Chondrocyte (in vitro differentiated cells): ENCODE data around the gene CNN3. TPM values are rescaled to one million over a fixed set of nuclear protein-coding genes. Genes with fewer than 3 reads are reported as not detected.

Experiments used
- DNase-seq: peaks from one replicate; pipeline ENCODE4 v3.0.0; 2021; ENCODE audit warnings: mixed read lengths, low spot score
- H3K27ac Mint-ChIP-seq: one replicate; pipeline ENCODE4 v1.8.0; 2021; ENCODE audit warnings: mild to moderate bottlenecking, moderate library complexity, mixed read lengths; ENCODE audit not compliant: unreplicated experiment
- H3K27me3 Mint-ChIP-seq: 2 replicates; pipeline ENCODE4 v1.8.0; 2021; ENCODE audit warnings: low read depth, mixed read lengths
- H3K36me3 Mint-ChIP-seq: 2 replicates; pipeline ENCODE4 v1.8.0; 2021; ENCODE audit warnings: low read depth, mixed read lengths
- H3K4me1 Mint-ChIP-seq: 2 replicates; pipeline ENCODE4 v1.8.0; 2021; ENCODE audit warnings: low read depth, mild to moderate bottlenecking, mixed read lengths
- H3K4me3 Mint-ChIP-seq: one replicate; pipeline ENCODE4 v1.8.0; 2021; ENCODE audit warnings: mild to moderate bottlenecking, moderate library complexity, mixed read lengths; ENCODE audit not compliant: unreplicated experiment
- H3K9me3 Mint-ChIP-seq: 2 replicates; pipeline ENCODE4 v1.8.0; 2021; ENCODE audit warnings: low read depth, mixed read lengths
- CTCF ChIP-seq: fragments of 200-600 bp; sonication (generic); IDR thresholded peaks from 2 replicates; pipeline ENCODE4 v1.5.0; 2021; ENCODE audit warnings: antibody characterized with exemption, mild to moderate bottlenecking, moderate library complexity
- total RNA-seq: library from RNA; stranded (reverse); gene quantifications from 3 replicates; pipeline ENCODE4 v1.2.1, GENCODE V29; 2021

CNN3 gene
- total RNA-seq, 1 donor from 2014 or later: 242 TPM

DNA sequence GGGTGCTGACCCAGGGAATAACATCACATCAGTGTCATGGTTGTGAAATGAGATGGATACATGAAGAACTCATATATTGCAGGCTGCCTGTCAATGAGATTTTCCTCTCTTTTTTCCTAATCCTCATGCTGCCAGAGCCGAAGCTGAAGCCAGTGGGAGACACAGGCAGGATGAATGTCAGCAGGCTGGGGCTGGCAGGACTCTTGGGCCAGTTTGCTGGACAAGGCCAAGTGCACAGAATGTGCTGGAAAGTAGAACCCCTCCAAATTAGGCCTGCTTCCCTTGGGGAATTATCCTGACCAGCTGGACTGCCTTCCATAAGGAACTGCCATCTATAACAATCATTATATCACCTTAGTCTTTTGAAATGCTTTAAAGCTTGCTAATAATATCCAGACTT, 75.3 kb downstream of the CNN3 start:
- Mint-ChIP-seq H3K36me3 (no peaks in the 10 kb centered on the region), H3K9me3 (no peaks in the 10 kb centered on the region), H3K4me3 (no peak overlapping the region), H3K27ac (no peak overlapping the region), H3K27me3 (no peaks in the 10 kb centered on the region), H3K4me1 (peaks cover 6% of the 10 kb centered on the region)
- DNase-seq: no peak
- no peak for TF ChIP-seq CTCF

Other genes with a start within 250 kb of the CNN3 start
- 1.5 to 2.5 TPM (median 2.2 TPM) in 3 replicates for gene SLC44A3, start 106.8 kb downstream of the CNN3 start, total RNA-seq
- 3.8 to 10.9 TPM (median 6.1 TPM) in 3 replicates for gene ALG14, start 145.8 kb upstream of the CNN3 start, total RNA-seq
- 1.6 to 2.6 TPM (median 2.4 TPM) in 3 replicates for gene TLCD4, start 190.2 kb upstream of the CNN3 start, total RNA-seq